Common myeloid progenitor, CD34-positive (primary cell): ENCODE data around the gene TP53.

Experiments
- CTCF ChIA-PET: fragments of 350-600 bp; sonication (Branson Sonifier 250); formaldehyde crosslinking; loops from one replicate; lab custom pipeline; 2021; ENCODE audit warnings: antibody characterized with exemption; lab: Charles Lee
- POLR2A ChIA-PET: fragments of 350-600 bp; sonication (Branson Sonifier 250); formaldehyde crosslinking; loops from one replicate; lab custom pipeline; 2021; ENCODE audit warnings: antibody characterized with exemption; lab: Charles Lee
- DNase-seq, 3 donors: peaks; one replicate each; pipeline versions ENCODE4 v3.0.0 to v3.0.0-alpha.2; 2013
- H3K27ac ChIP-seq, 2 experiments: 1 replicate in 1 of 2; 2 replicates in 1 of 2; pipeline ENCODE4 v1.7.0; 2013; ENCODE audit warnings: inconsistent platforms in 2 of 2, low read length in 2 of 2, mild to moderate bottlenecking in 2 of 2, low read depth in 1 of 2, moderate library complexity in 1 of 2; ENCODE audit not compliant: severe bottlenecking in 2 of 2, insufficient read depth in 1 of 2, poor library complexity in 1 of 2
- H3K27me3 ChIP-seq, 5 experiments: replicated peaks in 2 of 5; 1 replicate in 3 of 5; 2 replicates in 2 of 5; pipeline versions ENCODE4 v1.6.1 to v1.7.0; 2013; ENCODE audit warnings: low read length in 4 of 5, mild to moderate bottlenecking in 2 of 5, moderate library complexity in 2 of 5, inconsistent platforms in 1 of 5; ENCODE audit not compliant: insufficient read depth in 5 of 5, control insufficient read depth in 4 of 5
- H3K36me3 ChIP-seq, 4 experiments: 1 replicate in 2 of 4; 2 replicates in 2 of 4; pipeline versions ENCODE4 v1.6.1 to v1.7.0; 2013; ENCODE audit warnings: low read length in 3 of 4, control low read depth in 1 of 4, mild to moderate bottlenecking in 1 of 4; ENCODE audit not compliant: control insufficient read depth in 4 of 4, insufficient read depth in 4 of 4
- H3K4me1 ChIP-seq, 4 experiments: 1 replicate in 3 of 4; 2 replicates in 1 of 4; pipeline versions ENCODE4 v1.6.1 to v1.7.1; 2013; ENCODE audit warnings: low read length in 3 of 4, mild to moderate bottlenecking in 3 of 4, control low read depth in 1 of 4, inconsistent platforms in 1 of 4, moderate library complexity in 1 of 4; ENCODE audit not compliant: control insufficient read depth in 4 of 4, insufficient read depth in 4 of 4; ENCODE audit errors: control extremely low read depth in 1 of 4
- H3K4me3 ChIP-seq, 7 experiments: 1 replicate in 4 of 7; 2 replicates in 3 of 7; pipeline versions ENCODE4 v1.5.1 to v1.7.0; 2013; ENCODE audit warnings: mild to moderate bottlenecking in 7 of 7, low read length in 6 of 7, moderate library complexity in 6 of 7, inconsistent platforms in 2 of 7, low read depth in 2 of 7, control low read depth in 1 of 7; ENCODE audit not compliant: insufficient read depth in 4 of 7, control insufficient read depth in 1 of 7; ENCODE audit errors: extremely low read depth in 1 of 7
- H3K9me3 ChIP-seq, 5 experiments: 1 replicate in 4 of 5; 2 replicates in 1 of 5; pipeline versions ENCODE4 v1.6.1 to v1.7.1; 2013; ENCODE audit warnings: low read length in 4 of 5, mild to moderate bottlenecking in 2 of 5, inconsistent platforms in 1 of 5, low read depth in 1 of 5, moderate library complexity in 1 of 5; ENCODE audit not compliant: control insufficient read depth in 4 of 5, insufficient read depth in 2 of 5; ENCODE audit errors: control extremely low read depth in 1 of 5
- WGBS: methylation state at CpG from one replicate; pipeline ENCODE4 v1.1.5; 2013; ENCODE audit not compliant: insufficient coverage; 5-methylcytosine and 5-hydroxymethylcytosine counted together

The TP53 gene

DNA sequence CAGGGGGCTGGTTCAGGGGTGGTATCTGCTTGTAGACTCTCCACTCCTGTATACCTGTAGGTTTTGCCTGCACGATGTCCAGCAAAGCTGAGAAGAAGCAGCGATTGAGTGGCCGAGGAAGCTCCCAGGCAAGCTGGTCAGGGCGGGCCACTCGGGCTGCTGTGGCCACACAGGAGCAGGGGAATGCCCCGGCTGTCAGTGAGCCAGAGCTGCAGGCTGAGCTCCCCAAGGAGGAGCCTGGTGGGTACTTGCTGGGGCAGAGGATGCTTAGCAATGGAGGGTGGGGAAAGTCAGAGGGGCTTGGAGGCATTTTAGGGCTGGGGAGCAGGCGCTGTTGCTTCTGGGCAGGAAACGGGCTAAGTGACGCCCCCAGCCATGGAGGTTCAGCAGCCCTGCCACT is 32.4 kb upstream of the TP53 start:
- POLR2A ChIA-PET = no interaction called here
- WGBS = 92% methylated on average over 8 of the region's 9 CpGs
- H3K4me3 ChIP-seq = no peak overlapping the region
- H3K9me3 ChIP-seq = no peaks in the 10 kb centered on the region
- DNase-seq = no peak
- H3K27ac ChIP-seq = no peak overlapping the region
- CTCF ChIA-PET = no interaction called here
- H3K4me1 ChIP-seq = peaks cover 0 to 26% (median 20%) of the 10 kb centered on the region in 4 experiments
- no peaks in the 10 kb centered on the region for H3K36me3 ChIP-seq
- H3K27me3 ChIP-seq = peaks cover 0 to 10% (median 4%) of the 10 kb centered on the region in 5 experiments

DNA sequence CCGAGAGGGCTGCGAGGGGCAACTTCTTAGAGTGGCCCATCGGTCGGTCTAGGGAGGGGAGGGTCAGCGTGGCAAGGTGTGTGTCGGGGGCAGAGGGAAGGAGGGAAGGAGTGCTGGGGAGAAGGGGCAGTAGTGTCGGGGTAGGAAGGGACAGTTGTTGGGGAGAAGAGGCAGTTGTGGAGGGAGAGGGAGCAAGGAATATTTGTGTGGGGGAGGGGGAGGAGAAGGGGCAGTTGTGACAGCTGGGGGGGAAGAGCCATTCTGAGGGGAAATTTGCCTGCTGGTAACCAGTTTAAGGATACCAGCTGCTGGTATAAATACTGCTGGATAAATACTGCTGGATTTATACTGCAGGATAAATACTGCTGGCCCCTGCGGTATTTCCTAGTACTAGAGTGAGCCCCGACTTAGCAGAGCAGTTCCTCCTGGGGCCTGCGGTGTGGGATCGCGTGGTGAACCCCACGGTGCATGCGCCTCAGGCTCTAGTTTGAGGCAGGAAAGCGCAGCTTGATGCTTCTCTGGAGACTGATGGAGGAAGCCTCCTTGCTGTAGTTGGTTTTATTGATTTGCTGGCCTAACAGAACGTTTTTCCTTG is 30.6 kb upstream of the TP53 start:
- H3K4me1 ChIP-seq = peaks cover 0 to 39% (median 30%) of the 10 kb centered on the region in 4 experiments
- POLR2A ChIA-PET = interaction anchor here (1.0 kb wide), 2 partner anchors 30 to 31 kb away, joined by 3 to 4 read pairs; partner anchors contain the start of gene WRAP53
- CTCF ChIA-PET = interaction anchor here (1.1 to 5.9 kb wide), 6 partner anchors 9 to 90 kb away, joined by 3 to 38 read pairs (median 5); partner anchors contain the start of genes SAT2, TP53 and WRAP53
- H3K27ac ChIP-seq = no peak overlapping the region
- peak overlapping the region; percentile 40 to 79 (median 66) for H3K4me3 ChIP-seq
- 0% methylated on average over 12 of the region's 16 CpGs for WGBS
- no peaks in the 10 kb centered on the region for H3K9me3 ChIP-seq
- H3K27me3 ChIP-seq = peaks cover 0 to 8% (median 5%) of the 10 kb centered on the region in 5 experiments
- H3K36me3 ChIP-seq = no peaks in the 10 kb centered on the region
- peak; percentile 76 to 89 (median 87) for DNase-seq

DNA sequence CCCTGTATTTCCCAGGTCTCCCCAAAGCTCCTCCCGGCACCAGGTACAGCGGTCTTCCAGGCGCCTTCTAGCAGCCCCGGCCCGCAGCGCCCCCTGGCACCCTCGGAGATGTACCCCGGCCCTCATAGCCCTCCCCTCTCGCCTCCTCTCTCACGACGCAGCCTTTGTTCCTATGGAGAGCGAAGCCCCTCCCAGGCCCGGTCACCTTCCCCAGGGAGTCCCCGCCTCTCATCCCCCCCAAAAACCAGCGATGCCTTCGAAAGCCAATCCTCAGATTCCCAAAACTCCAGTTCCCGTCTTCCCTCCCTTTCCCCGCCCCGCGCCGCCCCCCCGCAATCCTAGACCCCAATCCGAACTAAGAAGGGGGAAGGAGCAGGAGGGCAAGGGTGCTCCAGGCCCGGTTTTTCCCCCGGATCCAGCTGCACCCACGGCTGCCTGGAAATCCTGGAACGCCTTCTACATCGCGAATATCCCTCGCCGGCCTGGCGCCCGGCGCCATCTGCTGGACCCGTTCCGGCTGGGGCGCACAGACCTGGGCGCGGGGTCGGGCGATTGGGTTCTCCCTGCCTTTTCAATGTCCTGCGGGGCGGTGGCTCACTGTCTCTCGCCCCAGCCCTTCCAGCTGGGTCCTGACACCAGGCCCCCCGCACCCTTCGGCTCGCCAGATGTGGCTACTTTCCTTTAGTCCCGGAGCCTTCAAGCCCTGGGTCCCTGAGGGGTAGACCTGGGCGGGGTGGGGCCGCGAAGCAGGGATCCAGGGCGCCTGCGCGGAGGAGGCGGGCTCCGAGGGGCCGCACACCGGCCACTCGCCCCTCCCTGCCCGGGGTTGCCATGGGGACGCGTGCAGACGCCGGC is 29.8 kb upstream of the TP53 start, which contains the start of gene DNAH2:
Gene DNAH2 (plus strand): TSS at position 844 of the 855 bp plus-strand sequence. CDS start 1,991 bp downstream, outside the sequence.
- ChIA-PET POLR2A (interaction anchor here (1.0 kb wide), 2 partner anchors 29 to 30 kb away, joined by 3 to 4 read pairs; partner anchors contain the start of gene WRAP53), CTCF (interaction anchor here (0.7 to 5.9 kb wide), 13 partner anchors 8 to 97 kb away, joined by 3 to 38 read pairs (median 3); partner anchors contain the start of genes ATP1B2, SAT2, TP53 and WRAP53)
- Histone ChIP-seq H3K27ac (no peak within 1 kb of the TSS), H3K4me3 (peak within 1 kb of the TSS; percentile 40 to 79 (median 66)), H3K27me3 (peaks cover 0 to 12% (median 8%) of the 10 kb centered on the region in 5 experiments), H3K4me1 (peaks cover 0 to 39% (median 30%) of the 10 kb centered on the region in 4 experiments), H3K9me3 (no peaks in the 10 kb centered on the region), H3K36me3 (no peaks in the 10 kb centered on the region)
- peak; percentile 63 to 84 (median 82) for DNase-seq
- 0% methylated on average over 38 of the region's 64 CpGs for WGBS

DNA sequence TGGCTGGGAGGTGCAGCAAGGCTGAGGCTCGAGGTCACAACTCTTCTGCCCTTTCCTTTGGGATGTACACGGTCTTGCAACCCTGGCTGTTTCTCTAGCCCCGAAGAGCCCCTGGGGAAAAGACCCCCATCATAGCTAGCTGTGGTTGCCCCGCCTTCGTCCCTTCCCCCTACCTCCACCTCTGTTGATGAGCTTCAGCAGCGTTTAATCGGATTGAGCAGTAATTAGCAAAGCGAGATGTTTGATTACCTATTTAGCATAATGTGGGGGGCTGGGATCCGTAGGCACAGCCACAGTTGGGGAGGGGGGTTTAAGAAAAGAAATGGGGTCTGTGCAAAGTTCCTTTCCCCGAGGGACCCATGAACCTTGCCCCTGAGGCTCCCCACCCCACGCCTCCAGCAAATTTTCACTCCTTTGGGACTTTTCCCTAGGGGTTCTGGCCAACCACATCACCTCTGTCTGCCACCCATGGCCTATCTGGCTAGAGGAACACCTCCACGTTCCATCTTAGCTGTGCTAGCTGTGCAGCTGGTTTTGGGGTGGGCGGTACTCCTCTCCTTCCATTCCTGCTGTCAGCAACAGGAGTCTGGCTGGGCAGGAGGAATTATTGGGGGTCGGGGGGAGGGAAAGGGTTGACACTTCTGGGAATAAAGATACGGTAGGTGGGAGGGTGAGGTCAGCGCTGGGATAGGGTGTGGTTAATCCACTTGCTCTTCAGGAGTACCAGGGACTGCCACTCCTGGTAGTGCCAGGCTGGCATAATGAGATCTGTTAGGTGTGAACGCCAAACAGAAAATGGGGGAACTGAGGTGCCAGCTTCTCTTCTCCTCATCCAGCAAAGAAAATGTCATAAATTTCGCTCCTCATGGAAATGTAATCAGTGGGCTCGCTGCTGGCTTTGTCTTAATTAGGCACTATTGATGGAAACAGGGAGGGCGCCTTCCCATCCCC is 28.9 kb upstream of the TP53 start:
- no peak for DNase-seq
- CTCF ChIA-PET = interaction anchor here (0.7 to 5.9 kb wide), 12 partner anchors 9 to 96 kb away, joined by 3 to 38 read pairs (median 4); partner anchors contain the start of genes ATP1B2, SAT2, TP53 and WRAP53
- peaks cover 0 to 42% (median 30%) of the 10 kb centered on the region in 4 experiments for H3K4me1 ChIP-seq
- H3K27ac ChIP-seq = no peak overlapping the region
- 54% methylated on average over 13 of the region's 20 CpGs for WGBS
- peak overlapping the region in 5 of 7 experiments; percentile 55 to 79 (median 69) for H3K4me3 ChIP-seq
- POLR2A ChIA-PET = interaction anchor here (1.0 kb wide), 1 partner anchor 28 kb away, joined by 3 read pairs; the partner anchor contains the start of gene WRAP53
- H3K27me3 ChIP-seq = peaks cover 0 to 20% (median 8%) of the 10 kb centered on the region in 5 experiments
- no peaks in the 10 kb centered on the region for H3K36me3 ChIP-seq
- H3K9me3 ChIP-seq = no peaks in the 10 kb centered on the region

DNA sequence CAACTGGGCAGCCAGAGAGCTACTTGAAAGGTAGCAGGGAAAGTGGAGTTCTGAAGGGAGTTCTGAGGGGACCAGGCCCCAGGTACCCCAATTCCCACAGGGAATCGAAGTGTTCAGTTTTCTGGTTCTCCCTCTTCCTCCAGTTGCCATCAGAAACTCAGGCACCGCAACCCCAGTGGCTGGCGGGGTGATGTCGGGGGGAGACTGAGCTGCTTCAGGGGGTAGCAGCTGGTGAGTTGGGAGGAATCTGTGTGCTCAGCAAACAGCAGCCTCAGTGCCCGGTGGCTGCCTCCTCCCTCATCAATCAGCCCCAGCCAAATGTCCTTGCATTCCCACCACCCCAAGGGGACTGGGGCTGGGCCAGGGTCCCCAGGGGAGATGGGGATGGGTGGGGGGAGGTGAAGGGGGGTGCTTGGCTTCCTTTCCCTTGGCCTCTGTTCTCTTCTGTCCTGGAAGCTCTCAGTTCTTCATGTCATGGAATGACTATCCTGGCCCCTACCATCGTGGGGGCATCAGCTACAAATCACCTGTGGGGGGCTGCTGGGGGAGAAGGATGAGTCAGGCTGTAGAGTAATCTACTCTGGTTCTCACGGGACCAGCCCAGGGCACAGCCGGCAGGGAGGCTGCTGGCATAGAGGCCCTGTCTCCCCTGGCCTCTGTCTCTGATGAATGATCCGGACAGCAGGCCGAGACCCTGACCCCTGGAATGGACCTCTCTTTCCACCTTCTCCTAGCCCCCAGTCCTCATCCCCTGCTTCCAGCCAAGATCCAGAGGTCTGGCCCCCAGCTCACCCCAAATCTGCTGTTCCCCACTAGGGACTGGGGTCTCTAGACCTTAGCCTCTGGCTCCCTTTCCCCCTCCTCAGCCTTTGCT is 27.7 kb upstream of the TP53 start:
- ChIA-PET POLR2A (interaction anchor here (0.6 kb wide), 1 partner anchor 162 kb away, joined by 3 read pairs; no protein-coding TSS in a partner anchor), CTCF (interaction anchor here (1.1 to 5.9 kb wide), 3 partner anchors 9 to 80 kb away, joined by 4 to 38 read pairs (median 5); partner anchors contain the start of genes EFNB3, TP53 and WRAP53)
- Histone ChIP-seq H3K4me3 (no peak overlapping the region), H3K27me3 (peaks cover 0 to 20% (median 8%) of the 10 kb centered on the region in 5 experiments), H3K27ac (no peak overlapping the region), H3K36me3 (no peaks in the 10 kb centered on the region), H3K9me3 (no peaks in the 10 kb centered on the region), H3K4me1 (peaks cover 0 to 54% (median 30%) of the 10 kb centered on the region in 4 experiments)
- DNase-seq = no peak
- 100% methylated on average over 2 of the region's 10 CpGs for WGBS
